HCT116 (cell line): Measurements from ENCODE around the gene PRMT7.

ENCODE experiments used
- CEBPB ChIP-seq: IDR thresholded peaks from 2 replicates; pipeline ENCODE4 v1.6.1; 2012; ENCODE audit warnings: low read depth
- CTCF ChIP-seq, 3 experiments: fragments of 200-600 bp in 1 of 3; sonication (generic) in 1 of 3; IDR thresholded peaks in 2 of 3; conservative IDR thresholded peaks in 1 of 3; 2 replicates each; pipeline ENCODE4 v1.5.1; 2012 to 2017; ENCODE audit warnings: low read depth in 2 of 3, low read length in 2 of 3, antibody characterized with exemption in 1 of 3, borderline replicate concordance in 1 of 3, control low read depth in 1 of 3, mild to moderate bottlenecking in 1 of 3, mixed read lengths in 1 of 3, mixed run types in 1 of 3, moderate library complexity in 1 of 3; ENCODE audit not compliant: insufficient read depth in 1 of 3
- EZH2 ChIP-seq: fragments of 200-600 bp; sonication (generic); IDR thresholded peaks from 2 replicates; pipeline ENCODE4 v1.6.1; 2017; ENCODE audit warnings: antibody characterized with exemption, mixed run types
- EZH2phosphoT487 ChIP-seq: fragments of 200-600 bp; IDR thresholded peaks from 2 replicates; pipeline ENCODE4 v1.6.1; 2018; ENCODE audit warnings: antibody characterized with exemption, borderline replicate concordance
- FOSL1 ChIP-seq: IDR thresholded peaks from 2 replicates; pipeline ENCODE4 v1.6.1; 2012; ENCODE audit warnings: low read depth
- JUND ChIP-seq: IDR thresholded peaks from 2 replicates; pipeline ENCODE4 v1.6.1; 2012
- POLR2A ChIP-seq: IDR thresholded peaks from 2 replicates; pipeline ENCODE4 v1.7.0; 2011; ENCODE audit warnings: borderline replicate concordance; ENCODE audit not compliant: insufficient read depth, insufficient read length; ENCODE audit errors: extremely low read depth
- POLR2AphosphoS5 ChIP-seq: IDR thresholded peaks from 2 replicates; pipeline ENCODE4 v1.6.1; 2011; ENCODE audit warnings: mild to moderate bottlenecking, low read depth, low read length, moderate library complexity
- RAD21 ChIP-seq: IDR thresholded peaks from 2 replicates; pipeline ENCODE4 v1.6.1; 2012; ENCODE audit warnings: low read depth, mild to moderate bottlenecking
- SIN3A ChIP-seq: IDR thresholded peaks from 2 replicates; pipeline ENCODE4 v1.6.1; 2012; ENCODE audit warnings: low read depth
- TCF7L2 ChIP-seq: IDR thresholded peaks from 2 replicates; pipeline ENCODE4 v1.7.0; 2011; ENCODE audit warnings: borderline replicate concordance, inconsistent platforms; ENCODE audit not compliant: insufficient read depth, insufficient read length; ENCODE audit errors: extremely low read depth
- YY1 ChIP-seq: IDR thresholded peaks from 2 replicates; pipeline ENCODE4 v1.6.1; 2011; ENCODE audit warnings: low read length, low read depth, moderate library complexity, mild to moderate bottlenecking; ENCODE audit not compliant: insufficient replicate concordance; ENCODE audit errors: extremely low read depth

DNA sequence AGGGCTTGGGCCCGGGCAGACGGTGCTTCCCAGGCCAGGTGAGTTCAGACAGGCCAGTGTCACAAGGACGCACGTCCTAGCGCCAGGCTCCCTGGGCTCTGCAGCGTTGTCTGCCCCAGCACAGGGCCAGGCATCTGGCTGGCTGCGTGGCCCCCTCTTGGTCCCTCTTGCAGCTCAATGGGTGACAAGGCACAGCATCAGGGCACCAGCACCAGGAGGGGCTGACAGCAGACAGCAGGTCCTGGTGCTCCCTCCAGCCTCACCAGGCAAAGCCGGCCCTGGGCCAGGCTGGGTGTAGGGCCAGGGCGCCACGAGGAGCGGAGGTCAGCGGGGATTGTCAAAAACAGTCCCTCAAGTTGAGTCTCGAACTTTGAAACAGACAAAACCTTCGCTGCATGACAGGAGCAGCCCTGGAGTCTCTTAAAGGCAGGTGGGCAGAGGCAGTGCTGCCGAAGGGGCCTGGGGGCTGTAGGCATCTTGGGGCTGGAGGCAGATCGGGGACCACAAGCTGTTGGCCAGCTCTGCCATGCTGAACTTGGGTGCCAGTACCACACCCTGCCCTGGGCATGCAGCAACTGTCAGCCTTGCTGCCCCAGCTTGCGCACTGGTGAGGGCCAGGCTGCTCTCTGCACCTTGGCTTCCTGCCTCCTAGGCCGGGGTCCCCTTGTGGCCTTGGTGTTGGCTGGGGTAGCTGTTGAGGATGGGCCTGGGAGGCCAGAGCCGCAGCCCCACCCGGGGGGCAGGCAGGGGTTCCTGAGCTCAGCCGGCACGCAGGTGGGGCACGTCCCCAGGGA lies 48.8 kb downstream of the PRMT7 start:
- TF ChIP-seq POLR2A (no peak), POLR2AphosphoS5 (no peak), CTCF (IDR thresholded peaks at IDR 0.05 in 2 of 3, conservative IDR thresholded peaks at IDR 0.05 in 1 of 3; ENCODE audit: borderline replicate concordance in 1 of 3, insufficient read depth in 1 of 3, low read depth in 2 of 3, low read length in 2 of 3) (no peak), RAD21 (no peak), CEBPB (no peak), SIN3A (no peak), YY1 (no peak), JUND (no peak), EZH2phosphoT487 (no peak), FOSL1 (no peak), TCF7L2 (no peak), EZH2 (no peak)
